HFF-Myc (cell line): Measurements from ENCODE around the gene AGAP1.

ENCODE experiments used
- DNase-seq: peaks from one replicate; pipeline ENCODE4 v3.0.0-alpha.2; 2011; ENCODE audit warnings: low read depth; ENCODE audit errors: extremely low read depth
- H3K4me3 ChIP-seq: replicated peaks from 2 replicates; pipeline ENCODE4 v1.5.1; 2011; ENCODE audit warnings: low read depth, mild to moderate bottlenecking, control low read depth, low read length
- CTCF ChIP-seq: IDR thresholded peaks from 2 replicates; pipeline ENCODE4 v1.5.1; 2012; ENCODE audit warnings: mild to moderate bottlenecking, low read depth, low read length, control low read depth; ENCODE audit errors: missing control alignments

Gene AGAP1

GRCh38 chr2:236001166-236001828 lies 507.5 kb downstream of the AGAP1 start:
- no peak for TF ChIP-seq CTCF

GRCh38 chr2:236001854-236002253 lies 508.0 kb downstream of the AGAP1 start:
- no peak overlapping the region for H3K4me3 ChIP-seq
- no peak for TF ChIP-seq CTCF
- no peak for DNase-seq

More at GRCh38 chr2:236001166-236001828, 507.5 kb downstream of the AGAP1 start:
- H3K4me3 ChIP-seq = no peak overlapping the region
- DNase-seq = no peak

GRCh38 chr2:236008006-236008405 lies 514.2 kb downstream of the AGAP1 start:
- DNase-seq = no peak
- no peak overlapping the region for H3K4me3 ChIP-seq
- no peak for TF ChIP-seq CTCF

- no peak overlapping the region for H3K4me3 ChIP-seq
- DNase-seq = no peak
- no peak for TF ChIP-seq CTCF
Measured at GRCh38 chr2:236008857-236009256, 515.0 kb downstream of the AGAP1 start.

GRCh38 chr2:236010920-236011685 lies 517.3 kb downstream of the AGAP1 start:
- no peak overlapping the region for H3K4me3 ChIP-seq
- no peak for DNase-seq
- no peak for TF ChIP-seq CTCF

GRCh38 chr2:236012155-236012554 lies 518.3 kb downstream of the AGAP1 start:
- no peak for DNase-seq
- TF ChIP-seq CTCF = no peak
- no peak overlapping the region for H3K4me3 ChIP-seq
